ENCODE data around the gene CCDC9B. TPM values are rescaled to one million over a fixed set of nuclear protein-coding genes. Genes with fewer than 3 reads are reported as not detected.

Gene CCDC9B
- total RNA-seq, 4 donors from 2014 or later: 28.0 to 105 (median 66.7) TPM

- no peaks in the 10 kb centered on the region for H3K9me3 ChIP-seq
- no peak overlapping the region for H3K27ac ChIP-seq
- TF ChIP-seq CTCF (IDR thresholded peaks at IDR 0.05): no peak
- no peak for TF ChIP-seq POLR2AphosphoS5 (IDR thresholded peaks at IDR 0.05)
- no peak for TF ChIP-seq EP300 (IDR thresholded peaks at IDR 0.05)
- TF ChIP-seq POLR2A (IDR thresholded peaks at IDR 0.05): no peak
- 83 to 90% methylated on average over 2 of the region's 4 CpGs for WGBS, 2 donors (ENCODE audit: low coverage in 1 of 2)
- no peak overlapping the region for H3K4me3 ChIP-seq
- ATAC-seq: no peak
- peaks cover 4 to 20% (median 8%) of the 10 kb centered on the region in 3 donors for H3K4me1 ChIP-seq
- H3K36me3 ChIP-seq: no peaks in the 10 kb centered on the region
- H3K27me3 ChIP-seq: peaks cover 11% of the 10 kb centered on the region
Observed at GRCh38 chr15:40360015-40360414, 19.3 kb upstream of the CCDC9B start.

DNA sequence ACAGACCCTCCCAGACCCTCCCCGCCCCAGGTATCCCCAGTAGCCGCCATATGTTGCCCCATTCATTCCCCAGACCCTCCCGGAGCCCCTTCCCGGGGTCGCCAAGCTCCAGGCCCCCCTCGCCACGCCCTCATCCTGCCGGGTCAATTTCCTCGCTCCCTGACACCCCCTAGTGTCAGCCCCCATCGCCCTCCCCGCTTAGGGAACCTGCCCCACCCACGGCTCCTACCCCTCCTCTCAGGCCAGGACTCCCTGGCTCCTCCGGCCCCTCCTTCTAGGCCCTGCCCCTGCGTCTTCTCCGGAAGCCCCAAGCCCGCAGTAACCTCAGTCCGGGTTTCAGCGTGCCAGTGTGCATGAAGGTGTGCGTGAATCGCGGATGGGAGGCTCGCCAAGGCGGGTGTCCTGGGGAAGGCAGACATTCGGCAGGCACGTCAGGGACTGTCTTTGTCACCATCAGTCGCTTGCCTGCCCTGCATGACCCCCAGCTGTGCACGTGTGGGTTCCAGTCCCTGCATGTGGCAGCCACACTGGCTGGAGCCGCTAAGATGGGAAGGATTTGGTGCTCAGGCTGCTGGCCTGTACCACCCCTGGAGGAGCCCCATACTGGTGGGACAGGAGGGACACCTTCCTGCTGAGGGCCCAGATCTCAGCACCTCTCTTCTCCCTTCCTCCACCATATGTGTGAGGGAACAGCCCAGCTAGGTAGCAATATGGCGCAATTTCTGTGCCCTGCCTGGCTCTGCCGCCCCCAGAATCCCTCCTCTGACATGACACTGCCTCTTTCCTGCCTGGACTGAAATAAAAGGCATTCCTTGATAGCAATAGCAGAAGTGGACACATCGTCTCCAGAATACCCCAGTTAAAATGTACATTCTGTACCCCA lies 18.0 kb upstream of the CCDC9B start:
- TF ChIP-seq POLR2A (IDR thresholded peaks at IDR 0.05): no peak
- no peak for TF ChIP-seq CTCF (IDR thresholded peaks at IDR 0.05)
- TF ChIP-seq POLR2AphosphoS5 (IDR thresholded peaks at IDR 0.05): no peak
- TF ChIP-seq EP300 (IDR thresholded peaks at IDR 0.05): no peak
- Histone ChIP-seq H3K27me3 (peaks cover 11% of the 10 kb centered on the region), H3K36me3 (no peaks in the 10 kb centered on the region), H3K4me1 (peaks cover 4 to 30% (median 8%) of the 10 kb centered on the region in 3 donors), H3K9me3 (no peaks in the 10 kb centered on the region), H3K27ac (peak overlapping the region in 1 of 4 donors; percentile 27), H3K4me3 (peak overlapping the region; percentile 20 to 50)
- 18 to 67% methylated on average over 1 to 10 of the region's 31 CpGs for WGBS, 2 donors (ENCODE audit: low coverage in 1 of 2)
- ATAC-seq: no peak

DNA sequence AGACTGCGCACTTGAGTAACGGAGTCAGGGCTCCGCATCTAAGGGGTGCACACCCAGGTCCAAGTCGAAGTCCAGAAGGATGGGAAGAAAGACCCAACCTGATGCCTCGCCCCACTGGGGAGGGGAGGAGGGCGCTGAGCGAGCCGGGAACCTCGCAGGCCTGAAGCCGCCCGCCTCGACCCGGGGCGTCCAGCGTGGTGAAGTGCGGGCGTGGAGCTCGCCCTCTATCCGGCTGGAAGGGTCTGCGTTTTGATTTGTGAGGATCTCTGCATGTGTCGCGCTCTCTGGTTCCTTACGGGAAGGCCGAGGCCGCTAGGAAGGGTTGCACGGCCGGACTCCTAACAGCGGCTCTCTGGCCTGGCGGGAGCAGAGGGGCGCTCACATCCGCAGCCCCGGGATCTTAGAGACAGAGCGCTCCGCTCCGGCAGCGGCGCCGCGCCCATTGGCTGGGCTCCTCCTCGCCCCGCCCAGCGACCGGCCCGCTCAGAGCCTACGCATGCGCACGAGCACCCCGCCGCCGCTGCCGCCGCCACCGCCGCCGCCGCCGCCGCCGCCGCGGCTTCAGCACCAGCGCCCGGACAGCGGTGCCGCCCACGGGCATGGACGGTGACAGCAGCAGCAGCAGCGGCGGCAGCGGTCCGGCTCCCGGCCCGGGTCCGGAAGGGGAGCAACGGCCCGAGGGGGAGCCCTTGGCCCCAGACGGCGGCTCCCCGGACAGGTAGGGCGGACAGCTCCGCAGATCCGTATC lies 17.2 kb upstream of the CCDC9B start, which contains the start of gene DISP2:
Gene DISP2 (plus strand): TSS at position 497 of the 748 bp plus-strand sequence. CDS start 103 bp downstream, at position 600.
- peak within 1 kb of the TSS in 2 of 4 donors; percentile 11 to 42 for H3K27ac ChIP-seq
- TF ChIP-seq CTCF (IDR thresholded peaks at IDR 0.05) (no peak), EP300 (IDR thresholded peaks at IDR 0.05) (no peak), POLR2A (IDR thresholded peaks at IDR 0.05) (no peak), POLR2AphosphoS5 (IDR thresholded peaks at IDR 0.05) (no peak)

DNA sequence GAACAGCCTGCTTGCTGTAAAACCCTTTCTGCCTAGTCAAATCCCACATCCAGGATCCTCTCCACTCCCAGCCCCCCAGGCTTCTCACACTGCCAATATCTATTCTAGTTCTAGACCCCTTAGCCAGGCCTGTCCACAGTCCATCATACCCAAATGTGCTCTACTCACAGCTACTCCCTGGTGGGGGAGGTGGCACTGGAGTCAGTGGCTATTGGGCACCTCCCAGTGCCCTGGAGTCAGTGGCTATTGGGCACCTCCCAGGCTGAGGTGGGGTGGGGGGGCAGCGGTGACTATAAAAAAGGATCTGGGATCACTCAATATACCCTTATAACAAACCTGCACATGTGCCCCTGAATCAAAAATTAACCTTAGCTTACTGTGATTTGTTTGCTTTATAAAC lies 16.5 kb upstream of the CCDC9B start:
- TF ChIP-seq EP300 (IDR thresholded peaks at IDR 0.05) (no peak), POLR2A (IDR thresholded peaks at IDR 0.05) (no peak), CTCF (IDR thresholded peaks at IDR 0.05) (no peak), POLR2AphosphoS5 (IDR thresholded peaks at IDR 0.05) (no peak)
- Histone ChIP-seq H3K36me3 (no peaks in the 10 kb centered on the region), H3K4me1 (peaks cover 4 to 32% (median 8%) of the 10 kb centered on the region in 3 donors), H3K27ac (no peak overlapping the region), H3K4me3 (peak overlapping the region in 1 of 2 donors; percentile 50), H3K27me3 (peaks cover 11% of the 10 kb centered on the region), H3K9me3 (no peaks in the 10 kb centered on the region)
- ATAC-seq: no peak
- no CpG with 5 or more reads among the region's 1 CpG for WGBS, 2 donors (ENCODE audit: low coverage in 1 of 2)

More for the DNA sequence above, 17.2 kb upstream of the CCDC9B start, which contains the start of gene DISP2:
- Histone ChIP-seq H3K36me3 (no peaks in the 10 kb centered on the region), H3K27me3 (peaks cover 11% of the 10 kb centered on the region), H3K4me3 (peak within 1 kb of the TSS; percentile 20 to 50), H3K9me3 (no peaks in the 10 kb centered on the region), H3K4me1 (peaks cover 4 to 32% (median 8%) of the 10 kb centered on the region in 3 donors)
- 0 to 30% methylated on average over 1 to 2 of the region's 82 CpGs for WGBS, 2 donors (ENCODE audit: low coverage in 1 of 2)
- peak; percentile 95 for ATAC-seq

Measured in gastroesophageal sphincter (tissue), 4 donors.